Measurements from ENCODE around the gene LACTB. TPM values are rescaled to one million over a fixed set of nuclear protein-coding genes. Genes with fewer than 3 reads are reported as not detected.
A peak's percentile ranks its signal among the peaks of the same experiment; 100 is the strongest.

LACTB gene
- total RNA-seq, 1 experiment from 2014 or later = 17.2 TPM

- TF ChIP-seq ZNF281 (CRISPR knock-in tag; IDR thresholded peaks at IDR 0.05) (no peak), ATF2 (CRISPR knock-in tag; IDR thresholded peaks at IDR 0.05; ENCODE audit: borderline replicate concordance, low read depth) (no peak), CBFB (CRISPR knock-in tag; IDR thresholded peaks at IDR 0.05; ENCODE audit: low read depth) (no peak), ZMAT4 (CRISPR knock-in tag; IDR thresholded peaks at IDR 0.05) (no peak)
These were observed 49.5 kb upstream of the LACTB start (continued) for GRCh38 chr15:63072023-63072650.

DNA sequence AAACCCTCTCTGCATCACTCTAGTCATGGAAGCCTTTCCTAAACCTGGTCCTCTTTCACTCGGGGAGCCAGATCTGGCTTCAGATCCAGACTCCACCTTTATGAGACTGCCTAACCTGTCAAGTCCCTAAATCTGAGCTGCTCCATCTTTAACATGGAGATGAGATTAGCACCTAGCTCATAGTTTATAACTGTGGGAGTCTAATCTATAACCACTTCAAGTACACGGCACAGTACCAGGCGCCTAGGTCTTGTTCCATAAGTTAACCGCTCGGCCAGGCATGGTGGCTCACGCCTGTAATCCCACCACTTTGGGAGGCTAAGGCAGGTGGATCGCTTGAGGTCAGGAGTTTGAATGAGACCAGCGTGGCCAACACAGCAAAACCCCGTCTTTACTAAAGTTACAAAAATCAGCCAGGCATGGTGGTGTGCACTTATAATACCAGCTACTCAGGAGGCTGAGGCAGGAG lies 48.8 kb upstream of the LACTB start:
- Mint-ChIP-seq H3K27ac (peak overlapping the region; percentile 37; the same call in 1 of the 2 replicates), H3K4me3 (no peak overlapping the region), H3K9me3 (no peaks in the 10 kb centered on the region), H3K36me3 (peaks cover 32% of the 10 kb centered on the region), H3K4me1 (peaks cover 58% of the 10 kb centered on the region), H3K27me3 (ENCODE audit: low read depth) (no peaks in the 10 kb centered on the region)
- ChIA-PET CTCF (interaction anchor here (0.8 to 1.5 kb wide), 2 partner anchors 16 to 330 kb away, joined by 3 to 4 read pairs; no protein-coding TSS in a partner anchor), POLR2A (interaction anchor here (1.1 kb wide), 1 partner anchor 25 kb away, joined by 5 read pairs; no protein-coding TSS in a partner anchor)
- no peak for DNase-seq (ENCODE audit: low spot score)
- no peak for ATAC-seq
- no peak for TF ChIP-seq ZSCAN18 (CRISPR knock-in tag; IDR thresholded peaks at IDR 0.05)
- TF ChIP-seq SP1 (CRISPR knock-in tag; conservative IDR thresholded peaks at IDR 0.05) = no peak
- TF ChIP-seq ZNF281 (CRISPR knock-in tag; IDR thresholded peaks at IDR 0.05) = no peak
- no peak for TF ChIP-seq CREM (CRISPR knock-in tag; IDR thresholded peaks at IDR 0.05)
- TF ChIP-seq KAT7 (CRISPR knock-in tag; IDR thresholded peaks at IDR 0.05; ENCODE audit: borderline replicate concordance) = no peak
- TF ChIP-seq TEAD4 (CRISPR knock-in tag; IDR thresholded peaks at IDR 0.05) = no peak
- TF ChIP-seq ARID4B (CRISPR knock-in tag; IDR thresholded peaks at IDR 0.05; ENCODE audit: borderline replicate concordance) = no peak
- no peak for TF ChIP-seq ZBTB43 (CRISPR knock-in tag; IDR thresholded peaks at IDR 0.05)
- TF ChIP-seq PRDM15 (CRISPR knock-in tag; IDR thresholded peaks at IDR 0.05) = peak; percentile 62; the same call in 1 of the 2 replicates
- no peak for TF ChIP-seq JAZF1 (CRISPR knock-in tag; IDR thresholded peaks at IDR 0.05)
- no peak for TF ChIP-seq SMAD3 (CRISPR knock-in tag; IDR thresholded peaks at IDR 0.05; ENCODE audit: borderline replicate concordance)
